Astrocyte (in vitro differentiated cells and primary cell): ENCODE data around the gene CD24. TPM values are rescaled to one million over a fixed set of nuclear protein-coding genes. Genes with fewer than 3 reads are reported as not detected.

Source experiments
- DNase-seq: peaks from one replicate; pipeline ENCODE4 v3.0.0-alpha.2; 2010; ENCODE audit warnings: low read depth
- FAIRE-seq: peaks from 2 replicates; lab custom pipeline; 2011; peaks lifted over from hg19 to GRCh38; lab: Jason Lieb, UNC
- H2AFZ ChIP-seq: 2 replicates; pipeline ENCODE4 v1.6.0; 2012; ENCODE audit warnings: low read depth, low read length, inconsistent platforms
- H3K27ac ChIP-seq: 2 replicates; pipeline ENCODE4 v1.5.1; 2011; ENCODE audit warnings: low read depth, low read length, inconsistent platforms
- H3K27me3 ChIP-seq: 2 replicates; pipeline ENCODE4 v1.6.0; 2011; ENCODE audit warnings: low read length, inconsistent platforms; ENCODE audit not compliant: insufficient read depth
- H3K36me3 ChIP-seq: 2 replicates; pipeline ENCODE4 v1.5.1; 2011; ENCODE audit warnings: low read length, inconsistent platforms; ENCODE audit not compliant: insufficient read depth
- H3K4me1 ChIP-seq: 2 replicates; pipeline ENCODE4 v1.5.1; 2011; ENCODE audit warnings: low read length, inconsistent platforms; ENCODE audit not compliant: insufficient read depth
- H3K4me2 ChIP-seq: 2 replicates; pipeline ENCODE4 v1.6.0; 2012; ENCODE audit warnings: low read length, inconsistent platforms
- H3K4me3 ChIP-seq: 2 replicates; pipeline ENCODE4 v1.5.1; 2011; ENCODE audit warnings: low read depth, mild to moderate bottlenecking, low read length, inconsistent platforms; ENCODE audit not compliant: insufficient read depth
- H3K79me2 ChIP-seq: 2 replicates; pipeline ENCODE4 v1.6.0; 2012; ENCODE audit warnings: mild to moderate bottlenecking, low read length, inconsistent platforms; ENCODE audit not compliant: insufficient read depth
- H3K9ac ChIP-seq: 2 replicates; pipeline ENCODE4 v1.6.0; 2012; ENCODE audit warnings: mild to moderate bottlenecking, low read length, inconsistent platforms
- H3K9me3 ChIP-seq: 2 replicates; pipeline ENCODE4 v1.5.1; 2012; ENCODE audit warnings: low read depth, mild to moderate bottlenecking, low read length, inconsistent platforms; ENCODE audit not compliant: insufficient read depth
- H4K20me1 ChIP-seq: 2 replicates; pipeline ENCODE4 v1.6.0; 2012; ENCODE audit warnings: low read length, inconsistent platforms; ENCODE audit not compliant: insufficient read depth
- H3K27ac Mint-ChIP-seq: one replicate; pipeline ENCODE4 v1.8.0; 2021; ENCODE audit warnings: mild to moderate bottlenecking, mixed read lengths; ENCODE audit not compliant: unreplicated experiment
- H3K27me3 Mint-ChIP-seq: one replicate; pipeline ENCODE4 v1.8.0; 2021; ENCODE audit warnings: low read depth, mixed read lengths; ENCODE audit not compliant: unreplicated experiment
- H3K36me3 Mint-ChIP-seq: one replicate; pipeline ENCODE4 v1.8.0; 2021; ENCODE audit warnings: low read depth, mixed read lengths; ENCODE audit not compliant: unreplicated experiment
- H3K4me1 Mint-ChIP-seq: one replicate; pipeline ENCODE4 v1.8.0; 2021; ENCODE audit warnings: low read depth, mixed read lengths; ENCODE audit not compliant: unreplicated experiment
- H3K4me3 Mint-ChIP-seq: one replicate; pipeline ENCODE4 v1.8.0; 2021; ENCODE audit warnings: mild to moderate bottlenecking, moderate library complexity, mixed read lengths; ENCODE audit not compliant: unreplicated experiment
- H3K9me3 Mint-ChIP-seq: one replicate; pipeline ENCODE4 v1.8.0; 2021; ENCODE audit warnings: mild to moderate bottlenecking, mixed read lengths; ENCODE audit not compliant: unreplicated experiment
- CTCF ChIP-seq: IDR thresholded peaks from 2 replicates; pipeline ENCODE4 v1.5.1; 2011; ENCODE audit warnings: low read depth, mild to moderate bottlenecking, inconsistent platforms, low read length, moderate library complexity; ENCODE audit not compliant: insufficient read depth
- EZH2 ChIP-seq: IDR thresholded peaks from 2 replicates; pipeline ENCODE4 v1.6.1; 2012; ENCODE audit warnings: mild to moderate bottlenecking, low read length, inconsistent platforms; ENCODE audit not compliant: insufficient read depth
- total RNA-seq: library from RNA; stranded (reverse); gene quantifications from 2 replicates; pipeline ENCODE4 v1.2.1, GENCODE V29; 2021

CD24 gene
- total RNA-seq, 1 donor from 2014 or later: 95.1 TPM

DNA sequence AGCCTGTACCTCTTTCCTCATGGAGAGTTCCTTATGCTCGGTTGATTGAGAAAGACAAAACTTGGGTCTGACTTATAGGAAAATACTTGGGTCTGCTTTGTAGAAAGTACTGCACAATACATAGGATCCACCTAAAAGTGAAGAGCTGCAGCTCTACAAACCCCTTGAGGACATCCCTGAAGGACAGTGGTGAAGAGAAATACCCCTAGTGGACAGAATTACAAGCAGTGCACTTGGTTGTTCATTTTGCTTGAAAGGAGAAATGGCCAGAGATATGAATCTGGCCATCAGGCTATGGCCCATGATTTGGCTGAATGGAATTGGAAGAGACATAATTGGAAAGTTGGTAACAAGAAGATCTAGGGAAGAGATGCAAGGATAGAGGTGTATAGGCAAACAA is 8.3 kb downstream of the CD24 start:
- Mint-ChIP-seq H3K27ac (no peak overlapping the region), H3K9me3 (no peaks in the 10 kb centered on the region), H3K27me3 (peaks cover 4% of the 10 kb centered on the region), H3K36me3 (no peaks in the 10 kb centered on the region), H3K4me1 (no peaks in the 10 kb centered on the region), H3K4me3 (no peak overlapping the region)
- Histone ChIP-seq H3K4me3 (no peak overlapping the region), H3K36me3 (no peaks in the 10 kb centered on the region), H3K9me3 (no peaks in the 10 kb centered on the region), H3K4me2 (no peak overlapping the region), H3K79me2 (no peaks in the 10 kb centered on the region), H2AFZ (no peak overlapping the region), H3K4me1 (no peaks in the 10 kb centered on the region), H3K27ac (no peak overlapping the region), H3K27me3 (no peaks in the 10 kb centered on the region), H4K20me1 (no peaks in the 10 kb centered on the region), H3K9ac (no peak overlapping the region)
- DNase-seq (no peak), FAIRE-seq (no peak)
- no peak for TF ChIP-seq CTCF
- TF ChIP-seq EZH2: no peak

DNA sequence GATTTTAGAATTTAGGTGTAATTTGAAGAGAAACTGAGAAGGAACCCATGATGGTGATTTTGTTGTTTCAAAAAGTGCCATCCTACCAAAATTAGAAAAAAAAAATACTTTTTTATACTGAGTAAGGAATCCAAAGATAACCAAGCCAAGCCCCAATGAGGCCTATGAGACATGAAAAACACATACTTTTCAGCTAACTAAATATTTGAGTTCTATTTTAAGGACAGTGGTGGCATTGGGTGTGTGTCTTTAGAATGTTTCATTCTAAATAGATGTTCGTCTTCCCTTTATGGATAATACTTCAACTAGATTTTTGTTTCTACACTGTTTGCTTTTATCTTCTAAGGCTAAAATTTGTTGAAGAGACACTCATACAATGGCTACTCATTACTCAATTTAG is 9.6 kb downstream of the CD24 start:
- Histone ChIP-seq H3K4me1 (no peaks in the 10 kb centered on the region), H2AFZ (no peak overlapping the region), H3K4me2 (no peak overlapping the region), H3K27me3 (no peaks in the 10 kb centered on the region), H3K36me3 (no peaks in the 10 kb centered on the region), H3K79me2 (no peaks in the 10 kb centered on the region), H3K27ac (no peak overlapping the region), H3K9me3 (no peaks in the 10 kb centered on the region), H4K20me1 (no peaks in the 10 kb centered on the region), H3K4me3 (no peak overlapping the region), H3K9ac (no peak overlapping the region)
- H3K4me1 Mint-ChIP-seq: no peaks in the 10 kb centered on the region
- H3K27me3 Mint-ChIP-seq: peaks cover 4% of the 10 kb centered on the region
- FAIRE-seq (no peak), DNase-seq (no peak)
- no peak overlapping the region for H3K4me3 Mint-ChIP-seq
- no peaks in the 10 kb centered on the region for H3K9me3 Mint-ChIP-seq
- H3K36me3 Mint-ChIP-seq: no peaks in the 10 kb centered on the region
- TF ChIP-seq CTCF (no peak), EZH2 (no peak)
- H3K27ac Mint-ChIP-seq: no peak overlapping the region

- no peak overlapping the region for H3K4me3 Mint-ChIP-seq
- FAIRE-seq (no peak), DNase-seq (no peak)
- H3K9ac ChIP-seq: no peak overlapping the region
- H3K27me3 Mint-ChIP-seq: peaks cover 4% of the 10 kb centered on the region
- H4K20me1 ChIP-seq: no peaks in the 10 kb centered on the region
- no peak overlapping the region for H2AFZ ChIP-seq
- H3K27me3 ChIP-seq: no peaks in the 10 kb centered on the region
- H3K36me3 Mint-ChIP-seq: no peaks in the 10 kb centered on the region
- no peaks in the 10 kb centered on the region for H3K4me1 ChIP-seq
- H3K9me3 Mint-ChIP-seq: no peaks in the 10 kb centered on the region
- no peak overlapping the region for H3K27ac ChIP-seq
- TF ChIP-seq CTCF (no peak), EZH2 (no peak)
- H3K4me2 ChIP-seq: no peak overlapping the region
- H3K9me3 ChIP-seq: no peaks in the 10 kb centered on the region
- no peaks in the 10 kb centered on the region for H3K79me2 ChIP-seq
- H3K4me3 ChIP-seq: no peak overlapping the region
- no peak overlapping the region for H3K27ac Mint-ChIP-seq
- H3K36me3 ChIP-seq: no peaks in the 10 kb centered on the region
- H3K4me1 Mint-ChIP-seq: no peaks in the 10 kb centered on the region
These were observed 10.4 kb downstream of the CD24 start for GRCh38 chr6:106964099-106964498.
